HepG2 (cell line): Measurements from ENCODE around the gene THRA. TPM values are rescaled to one million over a fixed set of nuclear protein-coding genes. Genes with fewer than 3 reads are reported as not detected.

Source experiments
- ESRRA ChIP-seq: sonication (generic); formaldehyde crosslinking; IDR thresholded peaks from 2 replicates; pipeline ENCODE4 v1.5.1; 2020; ENCODE audit warnings: mild to moderate bottlenecking, low read depth, missing genetic modification reagents
- KLF15 ChIP-seq: sonication (generic); formaldehyde crosslinking; IDR thresholded peaks from 2 replicates; pipeline ENCODE4 v1.8.1; 2023; ENCODE audit warnings: borderline replicate concordance, mild to moderate bottlenecking, inconsistent platforms, missing genetic modification reagents, mixed read lengths
- MED8 ChIP-seq: sonication (generic); formaldehyde crosslinking; IDR thresholded peaks from 2 replicates; pipeline ENCODE4 v1.8.1; 2023; ENCODE audit warnings: mild to moderate bottlenecking, missing genetic modification reagents; ENCODE audit not compliant: insufficient replicate concordance
- NAIF1 ChIP-seq: sonication (generic); formaldehyde crosslinking; IDR thresholded peaks from 2 replicates; pipeline ENCODE4 v1.5.0; 2020; ENCODE audit warnings: mild to moderate bottlenecking, missing genetic modification reagents, borderline replicate concordance
- NPAS2 ChIP-seq: sonication (generic); formaldehyde crosslinking; IDR thresholded peaks from 2 replicates; pipeline ENCODE4 v1.8.0; 2022; ENCODE audit warnings: mild to moderate bottlenecking, missing genetic modification reagents, borderline replicate concordance
- NR0B2 ChIP-seq: sonication (generic); formaldehyde crosslinking; IDR thresholded peaks from 2 replicates; pipeline ENCODE4 v1.4.0; 2020; ENCODE audit warnings: mild to moderate bottlenecking, missing genetic modification reagents
- RFX5 ChIP-seq: IDR thresholded peaks from 2 replicates; pipeline ENCODE4 v1.6.1; 2011; ENCODE audit warnings: low read depth, low read length, improper control_type of control experiment
- TBX2 ChIP-seq: sonication (generic); formaldehyde crosslinking; IDR thresholded peaks from 2 replicates; pipeline ENCODE4 v1.5.0; 2020; ENCODE audit warnings: missing genetic modification reagents, mild to moderate bottlenecking, borderline replicate concordance
- TGIF2 ChIP-seq: IDR thresholded peaks from 2 replicates; pipeline ENCODE4 v1.6.1; 2016; ENCODE audit warnings: control low read depth, missing compliant biosample characterization
- XRCC5 ChIP-seq: fragments of 200-400 bp; formaldehyde crosslinking; optimal IDR thresholded peaks from 2 replicates; pipeline ENCODE3; 2017; ENCODE audit warnings: mild to moderate bottlenecking, low read length
- ZBTB43 ChIP-seq: sonication (generic); formaldehyde crosslinking; conservative IDR thresholded peaks from 2 replicates; pipeline ENCODE4 v1.4.0; 2020; ENCODE audit warnings: missing genetic modification reagents
- ZFY ChIP-seq: sonication (generic); formaldehyde crosslinking; IDR thresholded peaks from 2 replicates; pipeline ENCODE4 v1.4.0; 2020; ENCODE audit warnings: missing genetic modification reagents
- ZNF776 ChIP-seq: sonication (generic); formaldehyde crosslinking; IDR thresholded peaks from 2 replicates; pipeline ENCODE4 v1.4.0; 2020; ENCODE audit warnings: mild to moderate bottlenecking, missing genetic modification reagents
- ZSCAN25 ChIP-seq: sonication (generic); formaldehyde crosslinking; IDR thresholded peaks from 2 replicates; pipeline ENCODE4 v1.8.0; 2022; ENCODE audit warnings: mild to moderate bottlenecking, missing genetic modification reagents
- polyA plus RNA-seq, 8 experiments: library from polyadenylated mRNA; depleted of rRNA in 3 of 8; stranded (reverse) in 7 of 8; unstranded in 1 of 8; fragments of >200 nt; fragmentation: Illumina TruSeq in 4 of 8; extraction: Trizol in 4 of 8; gene quantifications; 2 replicates each; pipeline versions ENCODE4 v1.2.1 to v1.2.3, GENCODE V29; 2011 to 2016; ENCODE audit warnings: low read depth in 4 of 8, missing spikeins in 1 of 8, mixed read lengths in 1 of 8; ENCODE audit not compliant: insufficient read depth in 1 of 8
- total RNA-seq, 5 experiments: library from RNA; depleted of rRNA; stranded (reverse); fragments of >200 nt; fragmentation: Illumina TruSeq; extraction: Trizol; gene quantifications; 2 replicates each; pipeline ENCODE4 v1.2.3, GENCODE V29; 2016; ENCODE audit warnings: low read depth in 1 of 5
- TF ChIP-seq, protein P1 (sequence below): sonication (generic); formaldehyde crosslinking; IDR thresholded peaks from 2 replicates; pipeline ENCODE4 v1.4.0; 2020; ENCODE audit warnings: mild to moderate bottlenecking, missing genetic modification reagents
- TF ChIP-seq, protein P2 (sequence below): sonication (generic); formaldehyde crosslinking; IDR thresholded peaks from 2 replicates; pipeline ENCODE4 v1.4.0; 2020; ENCODE audit warnings: missing genetic modification reagents
- TF ChIP-seq, protein P3 (sequence below): IDR thresholded peaks from 2 replicates; pipeline ENCODE4 v1.6.1; 2016

Gene THRA
- total and polyA plus RNA-seq, 2 of the 13 experiments (the other 11 are each of a cell fraction or from before 2014, with no cell fraction given): 8.0 to 9.9 TPM

DNA sequence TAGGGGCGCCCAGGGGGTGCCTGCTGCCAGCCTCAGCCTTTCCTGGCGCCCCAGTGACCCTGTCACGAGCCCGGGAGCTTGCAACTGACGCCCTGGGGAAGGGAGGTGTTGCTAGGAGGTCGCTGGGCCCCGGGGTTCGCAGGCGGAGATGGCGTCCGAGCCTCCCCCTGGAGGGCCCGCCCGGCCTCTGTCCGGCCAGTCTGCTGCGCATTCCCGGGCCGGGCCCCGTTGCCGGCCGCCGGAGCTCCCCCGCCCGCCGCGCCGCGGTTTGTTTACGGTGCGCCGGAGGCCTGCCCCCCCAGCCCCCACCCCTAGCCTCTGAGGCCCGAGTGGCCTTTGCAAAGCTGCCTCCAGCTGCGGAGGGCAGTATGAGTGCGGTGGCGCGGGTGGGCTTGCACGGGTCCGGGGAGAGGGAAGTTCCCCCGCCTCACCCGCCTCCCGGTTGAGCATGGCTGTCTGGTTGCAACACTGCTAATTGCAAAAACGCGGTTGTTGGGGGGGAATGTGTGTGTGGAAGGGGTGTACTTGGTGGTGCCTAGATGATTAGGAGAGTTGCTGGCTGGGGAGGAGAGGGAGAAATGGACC lies 514 bp downstream of the THRA start (continued):
- TF ChIP-seq, protein P1, sequence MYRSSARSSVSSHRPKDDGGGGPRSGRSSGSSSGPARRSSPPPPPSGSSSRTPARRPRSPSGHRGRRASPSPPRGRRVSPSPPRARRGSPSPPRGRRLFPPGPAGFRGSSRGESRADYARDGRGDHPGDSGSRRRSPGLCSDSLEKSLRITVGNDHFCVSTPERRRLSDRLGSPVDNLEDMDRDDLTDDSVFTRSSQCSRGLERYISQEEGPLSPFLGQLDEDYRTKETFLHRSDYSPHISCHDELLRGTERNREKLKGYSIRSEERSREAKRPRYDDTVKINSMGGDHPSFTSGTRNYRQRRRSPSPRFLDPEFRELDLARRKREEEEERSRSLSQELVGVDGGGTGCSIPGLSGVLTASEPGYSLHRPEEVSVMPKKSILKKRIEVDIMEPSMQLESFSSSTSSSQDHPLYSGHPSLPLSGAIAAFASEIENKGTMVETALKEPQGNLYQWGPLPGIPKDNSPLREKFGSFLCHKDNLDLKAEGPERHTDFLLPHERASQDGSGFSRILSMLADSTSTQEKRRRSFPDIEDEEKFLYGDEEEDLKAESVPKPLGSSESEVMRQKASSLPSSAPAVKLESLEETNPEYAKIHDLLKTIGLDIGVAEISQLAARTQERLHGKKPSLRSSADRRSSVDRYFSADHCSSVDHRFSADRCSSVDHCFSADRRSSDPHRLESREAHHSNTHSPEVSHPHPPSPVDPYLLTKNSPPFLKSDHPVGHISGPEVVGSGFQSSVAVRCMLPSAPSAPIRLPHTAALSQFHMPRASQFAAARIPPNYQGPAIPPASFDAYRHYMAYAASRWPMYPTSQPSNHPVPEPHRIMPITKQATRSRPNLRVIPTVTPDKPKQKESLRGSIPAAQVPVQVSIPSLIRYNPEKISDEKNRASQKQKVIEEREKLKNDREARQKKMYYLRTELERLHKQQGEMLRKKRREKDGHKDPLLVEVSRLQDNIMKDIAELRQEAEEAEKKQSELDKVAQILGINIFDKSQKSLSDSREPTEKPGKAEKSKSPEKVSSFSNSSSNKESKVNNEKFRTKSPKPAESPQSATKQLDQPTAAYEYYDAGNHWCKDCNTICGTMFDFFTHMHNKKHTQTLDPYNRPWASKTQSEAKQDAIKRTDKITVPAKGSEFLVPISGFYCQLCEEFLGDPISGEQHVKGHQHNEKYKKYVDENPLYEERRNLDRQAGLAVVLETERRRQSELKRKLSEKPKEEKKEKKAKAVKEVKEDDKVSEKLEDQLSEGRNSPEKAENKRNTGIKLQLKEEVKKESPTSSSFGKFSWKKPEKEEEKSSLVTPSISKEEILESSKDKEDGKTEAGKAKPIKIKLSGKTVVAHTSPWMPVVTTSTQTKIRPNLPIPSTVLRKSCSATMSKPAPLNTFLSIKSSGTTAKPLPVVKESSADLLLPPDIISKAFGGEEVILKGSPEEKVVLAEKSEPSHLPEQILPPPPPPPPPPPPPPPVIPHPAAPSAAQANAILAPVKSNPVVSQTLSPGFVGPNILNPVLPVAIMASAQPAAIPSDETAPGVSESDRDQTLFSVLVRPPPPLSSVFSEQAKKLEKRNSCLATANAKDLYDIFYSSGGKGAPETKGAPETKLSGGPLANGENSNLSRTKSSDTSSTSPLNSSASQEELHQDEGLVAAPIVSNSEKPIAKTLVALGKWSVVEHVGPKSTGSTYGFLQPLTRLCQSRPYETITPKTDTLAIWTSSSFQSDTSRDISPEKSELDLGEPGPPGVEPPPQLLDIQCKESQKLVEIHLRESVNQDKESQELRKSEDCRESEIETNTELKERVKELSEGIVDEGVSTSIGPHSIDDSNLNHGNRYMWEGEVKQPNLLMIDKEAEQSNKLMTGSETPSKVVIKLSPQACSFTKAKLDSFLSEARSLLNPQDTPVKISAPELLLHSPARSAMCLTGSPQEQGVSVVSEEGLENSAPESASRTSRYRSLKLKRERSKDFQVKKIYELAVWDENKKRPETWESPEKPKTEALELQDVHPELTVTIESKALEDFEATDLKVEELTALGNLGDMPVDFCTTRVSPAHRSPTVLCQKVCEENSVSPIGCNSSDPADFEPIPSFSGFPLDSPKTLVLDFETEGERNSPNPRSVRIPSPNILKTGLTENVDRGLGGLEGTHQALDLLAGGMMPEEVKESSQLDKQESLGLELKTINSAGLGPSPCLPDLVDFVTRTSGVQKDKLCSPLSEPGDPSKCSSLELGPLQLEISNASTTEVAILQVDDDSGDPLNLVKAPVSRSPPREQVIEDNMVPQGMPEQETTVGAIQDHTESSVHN: no peak
- TF ChIP-seq ZNF776 (CRISPR knock-in tag) (0 out of 2 replicates have a peak, but pooled peaks have one; percentile 45), XRCC5 (peak; percentile 7), ZFY (peak; percentile 84), ZSCAN25 (CRISPR knock-in tag) (no peak), NPAS2 (CRISPR knock-in tag) (0 out of 2 replicates have a peak, but pooled peaks have one; percentile 28), ESRRA (CRISPR knock-in tag) (peak; percentile 69; the same call in 1 of the 2 replicates), NAIF1 (CRISPR knock-in tag) (no peak), NR0B2 (peak; percentile 82; the same call in 1 of the 2 replicates), TGIF2 (CRISPR knock-in tag) (no peak), MED8 (CRISPR knock-in tag) (peak; percentile 79), TBX2 (CRISPR knock-in tag) (peak; percentile 71), RFX5 (no peak), ZBTB43 (CRISPR knock-in tag) (peak; percentile 14; the same call in 1 of the 2 replicates), KLF15 (CRISPR knock-in tag) (no peak)
- TF ChIP-seq, protein P2, sequence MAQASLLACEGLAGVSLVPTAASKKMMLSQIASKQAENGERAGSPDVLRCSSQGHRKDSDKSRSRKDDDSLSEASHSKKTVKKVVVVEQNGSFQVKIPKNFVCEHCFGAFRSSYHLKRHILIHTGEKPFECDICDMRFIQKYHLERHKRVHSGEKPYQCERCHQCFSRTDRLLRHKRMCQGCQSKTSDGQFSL (CRISPR knock-in tag): 0 out of 2 replicates have a peak, but pooled peaks have one; percentile 10
- TF ChIP-seq, protein P3, sequence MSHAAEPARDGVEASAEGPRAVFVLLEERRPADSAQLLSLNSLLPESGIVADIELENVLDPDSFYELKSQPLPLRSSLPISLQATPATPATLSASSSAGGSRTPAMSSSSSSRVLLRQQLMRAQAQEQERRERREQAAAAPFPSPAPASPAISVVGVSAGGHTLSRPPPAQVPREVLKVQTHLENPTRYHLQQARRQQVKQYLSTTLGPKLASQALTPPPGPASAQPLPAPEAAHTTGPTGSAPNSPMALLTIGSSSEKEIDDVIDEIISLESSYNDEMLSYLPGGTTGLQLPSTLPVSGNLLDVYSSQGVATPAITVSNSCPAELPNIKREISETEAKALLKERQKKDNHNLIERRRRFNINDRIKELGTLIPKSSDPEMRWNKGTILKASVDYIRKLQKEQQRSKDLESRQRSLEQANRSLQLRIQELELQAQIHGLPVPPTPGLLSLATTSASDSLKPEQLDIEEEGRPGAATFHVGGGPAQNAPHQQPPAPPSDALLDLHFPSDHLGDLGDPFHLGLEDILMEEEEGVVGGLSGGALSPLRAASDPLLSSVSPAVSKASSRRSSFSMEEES (CRISPR knock-in tag): 0 out of 2 replicates have a peak, but pooled peaks have one; percentile 26
